IgD-negative memory B cell (primary cell): ENCODE data around the gene SPINT3. TPM values are rescaled to one million over a fixed set of nuclear protein-coding genes. Genes with fewer than 3 reads are reported as not detected.

Experiments
- polyA plus RNA-seq: library from polyadenylated mRNA; unstranded; fragments of 300-500 nt; fragmentation: Illumina TruSeq; gene quantifications from one replicate; pipeline ENCODE4 v1.2.3, GENCODE V29; 2021

Gene SPINT3
- polyA plus RNA-seq, 1 donor from 2014 or later, result not detected

Other genes starting within 250 kb of the SPINT3 start
- not detected for gene RBPJL, start 208.8 kb downstream of the SPINT3 start, polyA plus RNA-seq
- not detected for gene MATN4, start 207.3 kb downstream of the SPINT3 start, polyA plus RNA-seq
- not detected for gene SDC4, start 167.2 kb downstream of the SPINT3 start, polyA plus RNA-seq
- gene SYS1, start 152.5 kb downstream of the SPINT3 start, polyA plus RNA-seq, result 24.4 TPM
- not detected for gene TP53TG5, start 137.3 kb downstream of the SPINT3 start, polyA plus RNA-seq
- gene DBNDD2, start 107.3 kb downstream of the SPINT3 start, polyA plus RNA-seq, result not detected
- gene PIGT, start 99.5 kb downstream of the SPINT3 start, polyA plus RNA-seq, result 69.3 TPM
- gene WFDC2, start 45.9 kb downstream of the SPINT3 start, polyA plus RNA-seq, result 2.2 TPM
- not detected for gene WFDC6, start 23.9 kb upstream of the SPINT3 start, polyA plus RNA-seq
- gene EPPIN, start 31.8 kb upstream of the SPINT3 start, polyA plus RNA-seq, result not detected
- gene WFDC8, start 63.7 kb upstream of the SPINT3 start, polyA plus RNA-seq, result not detected
- not detected for gene WFDC10A, start 114.1 kb upstream of the SPINT3 start, polyA plus RNA-seq
- gene WFDC9, start 115.7 kb upstream of the SPINT3 start, polyA plus RNA-seq, result not detected
- not detected for gene WFDC11, start 154.6 kb upstream of the SPINT3 start, polyA plus RNA-seq
- not detected for gene WFDC13, start 186.4 kb upstream of the SPINT3 start, polyA plus RNA-seq
- not detected for gene WFDC10B, start 189.4 kb upstream of the SPINT3 start, polyA plus RNA-seq
- not detected for gene SPINT4, start 206.7 kb upstream of the SPINT3 start, polyA plus RNA-seq